NCI-H2081 (cell line): ENCODE data around the gene WDR93.

Experiments used
- DNase-seq, 2 experiments: peaks; one replicate each; lab custom pipeline; 2025; lab: John Stamatoyannopoulos, UW

The WDR93 gene

GRCh38 chr15:89790206-89790605, 99.6 kb downstream of the WDR93 start:
- no peak for DNase-seq

GRCh38 chr15:89790661-89791060, 100.0 kb downstream of the WDR93 start:
- DNase-seq, result no peak

- no peak for DNase-seq
These were observed 101.6 kb downstream of the WDR93 start for GRCh38 chr15:89792106-89792805.
